GM21423 (cell line): Measurements from ENCODE around the gene SLC6A3.
"Not testable (repeated sequence)": the region's sequence is repeated elsewhere in the genome, so short reads cannot be mapped to it uniquely, and the experiment has no call there.

Experiments used
- ATAC-seq: cut with Tn5 transposase; IDR thresholded peaks from one replicate; pipeline ENCODE4 v1.9.1; 2021; ENCODE audit warnings: mild to moderate bottlenecking, moderate library complexity; ENCODE audit not compliant: unreplicated experiment

The SLC6A3 gene

GRCh38 chr5:1465117-1465516 lies 19.9 kb upstream of the SLC6A3 start:
- no peak for ATAC-seq

GRCh38 chr5:1464511-1464910 lies 19.3 kb upstream of the SLC6A3 start:
- ATAC-seq = no peak

- ATAC-seq = no peak
These were observed 18.8 kb upstream of the SLC6A3 start for GRCh38 chr5:1464096-1464446.

- no peak for ATAC-seq
These were observed 18.3 kb upstream of the SLC6A3 start for GRCh38 chr5:1463326-1464095.

GRCh38 chr5:1462358-1462757 lies 17.1 kb upstream of the SLC6A3 start:
- no peak for ATAC-seq

GRCh38 chr5:1461396-1461795 lies 16.2 kb upstream of the SLC6A3 start:
- ATAC-seq = no peak

- no peak for ATAC-seq
These were observed 14.9 kb upstream of the SLC6A3 start for GRCh38 chr5:1460054-1460682.

- not testable (repeated sequence) for ATAC-seq
These were observed 14.2 kb upstream of the SLC6A3 start for GRCh38 chr5:1459435-1459834.

- not testable (repeated sequence) for ATAC-seq
These were observed 11.1 kb upstream of the SLC6A3 start for GRCh38 chr5:1456110-1456881.

- no peak for ATAC-seq
These were observed 8.4 kb upstream of the SLC6A3 start for GRCh38 chr5:1453613-1454012.

- no peak for ATAC-seq
These were observed 3.9 kb upstream of the SLC6A3 start for GRCh38 chr5:1449081-1449630.

- ATAC-seq = no peak
These were observed 3.3 kb upstream of the SLC6A3 start for GRCh38 chr5:1448511-1449011.

- no peak for ATAC-seq
These were observed 2.6 kb upstream of the SLC6A3 start for GRCh38 chr5:1447671-1448361.

- ATAC-seq = no peak
These were observed 1.5 kb upstream of the SLC6A3 start for GRCh38 chr5:1446602-1447343.

- no peak for ATAC-seq
These were observed 705 bp upstream of the SLC6A3 start for GRCh38 chr5:1445689-1446601.

- no peak for ATAC-seq
These were observed 665 bp downstream of the SLC6A3 start for GRCh38 chr5:1444361-1445189.

- no peak for ATAC-seq
These were observed 1.3 kb downstream of the SLC6A3 start for GRCh38 chr5:1443991-1444360.

GRCh38 chr5:1443171-1443570 lies 2.1 kb downstream of the SLC6A3 start:
- ATAC-seq = no peak
